A549 (cell line): ENCODE measurements around the gene PPP1R1B.

Source experiments
- CTCF ChIP-seq: fragments of >200 bp; sonication (Bioruptor Twin); formaldehyde crosslinking; IDR thresholded peaks from 3 replicates; pipeline ENCODE4 v1.5.1; 2016
- RAD21 ChIP-seq, 2 experiments: fragments of >200 bp in 1 of 2; sonication (Bioruptor Twin) in 1 of 2; formaldehyde crosslinking in 1 of 2; IDR thresholded peaks in 1 of 2; conservative IDR thresholded peaks in 1 of 2; 2 replicates in 1 of 2; 3 replicates in 1 of 2; pipeline ENCODE4 v1.6.1; 2012 to 2018; ENCODE audit warnings: inconsistent platforms in 1 of 2

GRCh38 chr17:39609416-39610025 is 17.2 kb upstream of the PPP1R1B start:
- no peak for TF ChIP-seq RAD21 (conservative IDR thresholded peaks at IDR 0.05 in 1 of 2, IDR thresholded peaks at IDR 0.05 in 1 of 2)
- no peak for TF ChIP-seq CTCF
